Superior temporal gyrus (tissue), 1 donor: Measurements from ENCODE around the gene CCN6.
"Not testable (repeated sequence)": the region's sequence is repeated elsewhere in the genome, so short reads cannot be mapped to it uniquely, and the experiment has no call there.

Experiments
- DNase-seq: peaks from one replicate; pipeline ENCODE4 v3.0.0-alpha.2; 2016; ENCODE audit errors: extremely low spot score

The CCN6 gene

DNA sequence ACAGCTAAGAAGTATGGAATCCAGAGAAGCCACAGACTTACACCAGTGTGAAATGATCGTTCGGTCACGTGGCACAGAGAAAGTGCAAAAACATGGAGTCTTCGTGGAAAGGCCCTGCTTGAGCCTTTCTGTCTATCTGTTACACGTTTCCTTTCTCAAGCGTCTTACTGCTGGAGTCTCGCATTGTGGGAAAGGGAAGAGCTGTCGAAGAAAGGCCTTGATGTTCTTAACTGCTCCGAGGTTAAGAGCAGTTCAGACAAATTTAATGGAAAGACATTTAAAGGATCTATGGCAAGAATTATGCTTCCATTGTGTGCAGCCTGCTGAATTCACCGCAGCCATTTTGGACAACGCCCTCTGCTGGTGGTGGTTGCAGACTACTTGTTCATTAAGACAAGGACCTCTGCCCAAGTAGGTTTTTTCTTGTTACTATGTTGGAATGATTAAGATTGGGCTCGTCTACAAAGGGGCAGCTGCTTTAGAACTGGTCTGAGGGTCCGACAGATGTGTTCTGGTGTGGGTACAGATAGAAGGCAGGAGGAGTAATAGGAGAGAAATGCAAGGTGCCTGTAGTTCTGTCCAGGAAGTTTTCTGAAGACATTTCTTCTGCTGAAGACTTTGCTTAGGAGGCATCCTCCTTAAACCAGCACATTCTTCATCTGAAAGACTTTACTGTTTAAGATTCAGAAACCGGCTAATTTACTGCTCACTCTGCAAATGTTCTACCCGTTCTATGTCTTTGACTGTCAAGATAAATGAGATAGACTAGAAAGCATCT, 24.7 kb upstream of the CCN6 start:
- peak; percentile 71 for DNase-seq

DNA sequence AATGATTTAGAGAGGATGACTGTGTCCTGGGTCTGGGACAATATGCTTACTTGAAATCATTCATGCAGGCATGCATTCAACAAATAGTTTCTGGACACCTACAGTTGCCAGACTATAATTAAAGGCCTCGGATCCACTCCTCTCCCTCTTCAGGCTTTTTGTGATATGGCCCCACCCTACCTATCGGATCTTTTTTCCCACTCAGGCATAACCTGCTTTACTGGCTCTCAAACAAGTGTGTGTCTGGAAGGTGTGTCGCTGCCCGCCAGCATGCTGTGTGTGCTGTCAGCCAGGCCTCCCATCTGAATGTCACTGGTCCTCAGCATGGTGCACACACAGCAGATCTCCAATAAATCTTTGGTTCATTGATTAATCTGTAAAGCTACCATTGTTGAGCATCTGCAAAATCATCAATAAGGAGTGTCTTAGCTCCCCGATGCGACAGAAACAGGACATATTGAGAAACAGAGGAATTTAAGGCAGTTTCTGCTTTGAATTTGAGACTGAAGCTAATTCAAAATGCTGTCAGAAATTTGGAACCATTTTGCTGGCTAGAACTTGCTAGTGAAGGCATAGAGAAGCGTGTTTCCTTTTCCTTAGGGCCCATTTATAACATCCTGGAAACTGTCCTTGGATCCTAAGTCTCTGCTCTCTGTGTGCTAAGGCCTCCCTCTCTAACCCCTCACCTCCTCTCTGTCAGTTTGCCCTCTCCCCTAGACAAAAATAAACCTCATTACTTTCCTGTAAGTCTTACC, 23.5 kb upstream of the CCN6 start:
- no peak for DNase-seq

DNA sequence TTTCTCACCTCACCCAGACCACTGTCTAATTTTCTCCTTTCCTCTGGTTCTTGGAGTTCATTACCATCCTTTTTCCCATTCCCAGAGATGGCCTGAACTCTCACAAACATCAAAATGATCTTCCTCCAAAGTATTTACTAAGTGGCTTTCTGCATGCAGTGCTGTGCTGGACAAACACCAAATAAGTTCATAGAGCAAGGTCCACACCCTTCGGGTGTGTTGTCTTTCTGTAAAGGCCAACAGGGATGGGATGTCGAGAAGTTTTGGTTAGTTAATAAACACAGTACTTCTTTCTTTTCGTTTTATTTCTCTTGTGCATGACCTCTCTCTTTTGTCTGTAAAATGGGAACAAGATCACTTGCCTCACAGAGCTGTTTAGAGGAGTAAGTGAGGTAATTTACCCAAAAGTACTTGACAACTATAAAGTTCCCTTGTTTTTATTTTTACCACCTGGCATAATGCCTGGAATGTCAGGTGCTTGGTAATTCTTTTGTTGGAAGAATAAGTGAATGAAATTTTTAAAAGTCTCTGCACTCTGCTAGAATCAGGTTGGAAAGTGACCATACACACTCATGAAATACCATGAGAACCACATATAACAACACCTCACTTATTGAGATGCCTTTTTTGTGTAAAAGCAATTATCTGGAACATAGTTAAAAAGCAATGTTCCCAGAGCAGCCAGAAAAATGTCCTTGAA, 22.8 kb upstream of the CCN6 start:
- DNase-seq, result no peak

GRCh38 chr6:112031960-112032359, 21.9 kb upstream of the CCN6 start:
- no peak for DNase-seq

GRCh38 chr6:112032728-112033127, 21.2 kb upstream of the CCN6 start:
- DNase-seq, result no peak

DNA sequence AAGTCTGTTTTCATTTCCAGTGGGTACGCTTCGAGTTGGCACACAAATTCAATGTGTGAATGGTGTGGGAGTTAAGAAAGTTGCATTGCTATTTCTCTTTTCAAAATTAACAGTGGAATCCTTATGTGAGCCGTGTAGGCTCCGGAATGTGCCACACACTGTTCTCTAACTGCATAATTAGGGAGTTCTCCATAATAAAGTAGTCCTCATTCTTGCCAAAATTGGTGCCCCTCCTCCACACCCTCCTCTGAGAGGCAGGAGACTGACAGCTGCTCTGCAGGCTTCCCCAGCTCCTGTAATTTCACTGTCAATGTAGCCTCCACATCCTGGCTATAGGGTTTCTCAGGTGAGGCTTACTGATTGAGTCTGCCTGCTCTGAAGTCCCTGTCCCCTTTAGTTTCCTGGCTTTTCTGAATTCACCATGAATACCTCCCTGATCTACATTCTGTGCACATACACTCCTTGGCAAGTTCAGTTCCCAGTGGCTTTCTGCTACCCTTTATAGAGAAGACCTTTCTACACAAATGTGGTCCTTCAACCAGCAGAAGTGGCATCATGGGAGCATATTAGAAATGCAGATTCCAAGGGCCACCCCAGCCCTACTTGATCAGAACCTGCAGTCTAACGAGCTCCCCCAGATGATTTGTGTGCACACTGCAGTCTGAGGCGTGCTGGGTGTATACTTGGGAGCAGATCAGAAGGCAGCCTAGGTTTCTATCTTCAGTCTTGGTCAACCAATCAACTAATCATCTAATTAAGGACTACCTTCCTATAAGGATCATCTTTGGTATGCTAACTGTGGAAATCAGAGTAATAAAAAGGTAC, 19.9 kb upstream of the CCN6 start:
- DNase-seq, result peak; percentile 65

DNA sequence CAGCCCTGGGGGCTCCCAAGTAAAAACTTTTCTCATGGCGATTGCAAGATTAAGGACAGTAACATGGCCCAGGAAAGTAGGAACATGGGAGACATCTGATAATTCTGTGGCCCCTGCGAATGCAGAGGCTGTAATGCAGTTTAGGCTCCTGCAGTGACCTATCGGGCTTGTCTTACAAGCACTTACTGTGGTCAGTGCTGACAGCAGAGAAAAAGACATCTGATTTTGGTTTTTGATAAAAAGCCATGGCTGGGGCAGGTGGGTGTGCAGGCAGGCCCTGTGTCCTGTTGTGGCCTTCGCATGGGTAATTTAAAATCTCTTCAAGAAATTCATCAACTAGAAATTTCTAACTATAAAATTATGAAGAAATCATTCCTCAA, 19.3 kb upstream of the CCN6 start:
- DNase-seq, result no peak

DNA sequence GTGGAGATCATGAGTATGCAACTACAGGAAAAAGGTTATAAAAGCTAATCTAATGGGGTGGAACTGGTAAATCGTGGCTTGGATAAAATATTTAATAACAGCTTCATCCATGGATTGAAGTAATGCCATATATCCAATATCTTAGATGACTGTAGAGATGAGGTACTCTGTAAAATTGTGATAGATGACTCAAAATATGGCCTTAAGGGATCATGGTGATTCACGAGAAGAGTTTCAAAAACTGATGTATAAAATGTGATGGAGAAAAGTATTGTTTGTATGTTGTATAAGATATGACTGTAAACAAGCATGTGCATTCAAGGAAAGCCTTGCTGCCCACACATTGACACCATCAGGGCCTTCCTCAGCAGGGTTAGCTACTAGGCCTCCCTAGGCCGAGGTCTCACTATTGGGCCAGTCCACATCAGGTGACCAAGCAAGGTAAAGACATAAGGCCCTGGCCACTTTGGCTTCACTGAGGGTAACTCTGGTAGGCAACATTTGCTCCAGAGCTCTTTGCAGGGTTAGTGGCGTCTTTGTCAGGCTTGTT, 17.7 kb upstream of the CCN6 start:
- DNase-seq, result no peak

- no peak for DNase-seq
These were observed 16.1 kb upstream of the CCN6 start for GRCh38 chr6:112037783-112038216.

DNA sequence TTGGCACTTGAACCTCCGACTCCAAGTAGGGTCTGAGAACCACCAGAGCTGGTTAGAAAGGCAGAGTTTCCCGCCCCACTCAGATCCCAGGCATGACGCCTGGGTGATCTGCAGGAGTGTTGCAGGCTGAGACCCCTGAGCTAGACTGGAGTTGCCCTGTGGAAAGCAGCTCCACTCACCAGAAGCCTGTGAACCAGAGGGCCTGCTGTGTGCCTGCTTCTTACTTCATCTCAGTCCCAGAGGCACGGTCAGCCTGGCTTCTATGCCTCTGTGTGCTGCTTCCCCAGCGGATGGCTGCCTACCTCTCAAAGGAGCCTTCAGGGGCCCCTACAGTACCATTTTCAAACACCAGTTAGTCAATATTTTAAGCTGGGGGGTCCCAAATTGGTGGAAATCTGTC, 15.6 kb upstream of the CCN6 start:
- DNase-seq, result no peak

- DNase-seq, result no peak
These were observed 15.0 kb upstream of the CCN6 start for GRCh38 chr6:112038756-112039430.

GRCh38 chr6:112039431-112039770, 14.5 kb upstream of the CCN6 start:
- no peak for DNase-seq

- no peak for DNase-seq
These were observed 12.9 kb upstream of the CCN6 start for GRCh38 chr6:112040956-112041355.

DNA sequence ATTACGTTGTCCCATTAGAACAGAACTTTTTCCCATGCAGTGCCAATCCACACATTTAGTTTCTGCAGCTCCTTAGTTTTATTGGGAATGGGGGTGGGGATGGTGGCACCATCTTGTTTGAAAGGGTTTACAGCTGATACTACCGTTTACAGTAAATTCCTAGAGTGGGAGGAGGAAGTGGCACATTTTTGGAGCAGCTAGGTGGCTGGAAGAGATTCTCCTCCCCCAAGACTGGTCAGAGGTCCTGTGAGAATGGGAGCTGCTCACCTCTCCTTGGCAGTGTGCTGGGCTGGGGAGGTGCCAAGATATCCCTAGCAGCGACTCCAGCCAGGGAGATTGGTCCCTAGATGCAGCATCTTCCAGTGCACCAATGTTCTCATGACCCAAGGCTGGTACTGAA, 12.4 kb upstream of the CCN6 start:
- no peak for DNase-seq

- peak; percentile 94 for DNase-seq
These were observed 10.6 kb upstream of the CCN6 start for GRCh38 chr6:112043032-112044007.

GRCh38 chr6:112044196-112044595, 9.7 kb upstream of the CCN6 start:
- DNase-seq, result no peak

DNA sequence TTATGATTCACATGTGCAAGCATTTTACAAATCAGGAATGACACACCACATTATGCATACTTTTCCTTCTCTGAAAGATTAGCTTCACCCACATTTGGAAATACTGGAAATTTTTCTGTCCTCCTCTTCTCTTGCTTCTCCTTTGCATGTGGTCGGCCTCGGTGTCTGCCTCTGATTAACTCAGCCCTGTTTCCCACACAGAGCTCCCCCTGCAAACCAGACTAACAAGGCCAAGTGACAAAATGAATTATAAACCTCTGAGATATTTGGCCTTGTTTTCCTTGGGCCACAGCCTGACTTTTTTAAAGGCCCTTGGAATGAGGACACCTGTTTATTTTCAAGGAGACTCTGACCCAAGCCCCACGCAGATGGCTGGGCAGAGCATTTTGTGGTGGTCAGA, 9.0 kb upstream of the CCN6 start:
- DNase-seq, result no peak

DNA sequence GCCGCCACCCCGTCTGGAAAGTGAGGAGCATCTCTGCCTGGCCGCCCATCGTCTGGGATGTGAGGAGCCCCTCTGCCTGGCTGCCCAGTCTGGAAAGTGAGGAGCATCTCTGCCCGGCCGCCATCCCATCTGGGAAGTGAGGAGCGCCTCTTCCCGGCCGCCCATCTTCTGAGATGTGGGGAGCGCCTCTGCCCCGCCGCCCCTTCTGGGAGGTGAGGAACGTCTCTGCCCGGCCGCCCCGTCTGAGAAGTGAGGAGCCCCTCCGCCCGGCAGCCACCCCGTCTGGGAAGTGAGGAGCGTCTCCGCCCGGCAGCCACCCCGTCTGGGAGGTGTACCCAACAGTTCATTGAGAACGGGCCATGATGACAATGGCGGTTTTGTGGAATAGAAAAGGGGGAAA, 6.4 kb upstream of the CCN6 start:
- DNase-seq, result not testable (repeated sequence)

DNA sequence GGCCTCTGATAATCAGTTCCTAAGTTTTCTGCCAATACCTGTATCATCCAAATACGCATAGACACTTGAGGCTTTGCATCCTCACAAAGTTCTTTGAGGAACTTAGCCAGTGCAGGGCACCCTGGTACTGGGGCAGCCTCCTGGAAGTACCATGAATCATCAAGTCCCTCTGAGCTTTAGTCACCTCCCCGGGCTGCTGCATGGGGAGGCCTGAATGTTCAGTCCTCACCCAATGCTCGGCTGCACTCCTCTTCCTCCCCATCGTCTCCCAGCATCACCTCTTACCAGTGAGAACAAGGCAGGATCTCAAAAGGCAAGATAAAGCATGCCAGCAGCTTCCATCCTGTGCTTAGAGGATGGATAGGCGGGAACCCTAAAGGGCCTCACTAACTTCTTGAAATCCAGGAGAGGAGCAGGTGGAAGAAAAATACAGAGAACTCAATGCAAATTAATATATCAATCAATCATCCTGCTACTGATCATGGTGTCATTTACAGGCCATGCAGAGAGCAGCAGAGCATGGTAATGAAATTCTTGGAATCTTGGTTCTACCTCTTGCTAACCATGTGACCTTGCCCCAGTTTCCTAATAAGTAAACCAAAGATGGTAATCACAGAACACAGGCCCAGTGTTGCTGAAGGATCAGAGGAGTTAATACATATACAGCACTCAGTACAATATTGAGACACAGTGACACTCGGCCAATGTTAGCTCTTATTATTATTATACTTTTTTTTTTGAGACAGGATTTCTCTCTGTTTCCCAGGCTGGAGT, 4.7 kb upstream of the CCN6 start:
- DNase-seq, result no peak
